Upper lobe of left lung (tissue), 6 donors: ENCODE measurements around the gene RGS17. TPM values are rescaled to one million over a fixed set of nuclear protein-coding genes. Genes with fewer than 3 reads are reported as not detected.

Experiments used
- ATAC-seq, 2 donors: fragments of 200-7000 bp; cut with Tn5 transposase; one replicate each; pipeline ENCODE4 v1.9.1; 2022; ENCODE audit warnings: mild to moderate bottlenecking in 2 of 2, moderate library complexity in 2 of 2; ENCODE audit not compliant: low FRiP score in 2 of 2
- DNase-seq, 2 donors: peaks; one replicate each; pipeline ENCODE4 v3.0.0-alpha.2; 2019 to 2020
- H3K27ac ChIP-seq, 4 donors: fragments of 200-600 bp; sonication (generic); one replicate each; pipeline ENCODE4 v1.5.1; 2016 to 2019
- H3K27me3 ChIP-seq, 4 donors: fragments of 200-600 bp; sonication (generic); one replicate each; pipeline ENCODE4 v1.5.1; 2017 to 2019
- H3K36me3 ChIP-seq, 4 donors: fragments of 200-600 bp; sonication (generic); one replicate each; pipeline ENCODE4 v1.5.1; 2016 to 2019
- H3K4me1 ChIP-seq, 4 donors: fragments of 200-600 bp; sonication (generic); one replicate each; pipeline ENCODE4 v1.5.1; 2018 to 2019
- H3K4me3 ChIP-seq, 4 donors: fragments of 200-600 bp; sonication (generic); one replicate each; pipeline ENCODE4 v1.5.1; 2017 to 2019; ENCODE audit warnings: mild to moderate bottlenecking in 2 of 4, moderate library complexity in 1 of 4
- H3K9me3 ChIP-seq, 4 donors: fragments of 200-600 bp; sonication (generic); one replicate each; pipeline ENCODE4 v1.5.1; 2018 to 2019
- CTCF ChIP-seq, 6 experiments: fragments of 450-650 bp in 4 of 6; fragments of 200-600 bp in 2 of 6; sonication (generic) in 2 of 6; IDR thresholded peaks; one replicate each; pipeline ENCODE4 v1.5.1; 2016 to 2019; ENCODE audit warnings: antibody characterized with exemption in 6 of 6
- EP300 ChIP-seq, 4 donors: sonication (generic); formaldehyde crosslinking; IDR thresholded peaks; one replicate each; pipeline ENCODE4 v1.5.1; 2017; ENCODE audit warnings: antibody characterized with exemption in 4 of 4, control low read depth in 2 of 4
- POLR2A ChIP-seq, 4 donors: fragments of 450-650 bp; IDR thresholded peaks; one replicate each; pipeline ENCODE4 v1.5.1; 2016 to 2017; ENCODE audit warnings: antibody characterized with exemption in 4 of 4, mild to moderate bottlenecking in 2 of 4
- POLR2AphosphoS5 ChIP-seq, 2 donors: sonication (generic); formaldehyde crosslinking; IDR thresholded peaks; one replicate each; pipeline ENCODE4 v1.5.1; 2017; ENCODE audit warnings: antibody characterized with exemption in 2 of 2
- WGBS, 2 donors: methylation state at CpG; one replicate each; pipeline ENCODE4 v1.1.5; 2017 to 2018; 5-methylcytosine and 5-hydroxymethylcytosine counted together
- total RNA-seq, 6 donors: library from RNA; depleted of rRNA in 4 of 6; stranded (reverse); fragments of >200 nt in 4 of 6; gene quantifications; one replicate each; pipeline versions ENCODE4 v1.1.0 to v1.2.1, GENCODE V29; 2016 to 2021
- donor health status: DM: no; HTN: no; CAD: no; lungs with moderate emphysema.
- donor health status: DM: no; HTN: yes; CAD: no; lungs with severe emphysema.

Gene RGS17
- total RNA-seq, 6 donors from 2014 or later = 0.15 to 0.49 (median 0.28) TPM; not detected in 2

GRCh38 chr6:153069897-153070296 lies 61.2 kb downstream of the RGS17 start:
- Histone ChIP-seq H3K27ac (no peak overlapping the region), H3K27me3 (no peaks in the 10 kb centered on the region), H3K9me3 (no peaks in the 10 kb centered on the region), H3K4me3 (no peak overlapping the region), H3K36me3 (no peaks in the 10 kb centered on the region), H3K4me1 (no peaks in the 10 kb centered on the region)
- TF ChIP-seq POLR2A (IDR thresholded peaks at IDR 0.05) = no peak
- TF ChIP-seq POLR2AphosphoS5 (IDR thresholded peaks at IDR 0.05) = no peak
- no peak for TF ChIP-seq EP300 (IDR thresholded peaks at IDR 0.05)
- no peak for TF ChIP-seq CTCF (IDR thresholded peaks at IDR 0.05)
- ATAC-seq = no peak
- no peak for DNase-seq

- H3K27ac ChIP-seq = no peak overlapping the region
- H3K27me3 ChIP-seq = no peaks in the 10 kb centered on the region
- peaks cover 0 to 6% (median 0%) of the 10 kb centered on the region in 4 donors for H3K9me3 ChIP-seq
- DNase-seq (no peak), ATAC-seq (no peak)
- H3K36me3 ChIP-seq = no peaks in the 10 kb centered on the region
- TF ChIP-seq POLR2A (IDR thresholded peaks at IDR 0.05) (no peak), POLR2AphosphoS5 (IDR thresholded peaks at IDR 0.05) (no peak), EP300 (IDR thresholded peaks at IDR 0.05) (no peak), CTCF (IDR thresholded peaks at IDR 0.05) (no peak)
- H3K4me3 ChIP-seq = no peak overlapping the region
- no peaks in the 10 kb centered on the region for H3K4me1 ChIP-seq
Measured at GRCh38 chr6:153065222-153065621, 65.9 kb downstream of the RGS17 start.

- no peak for TF ChIP-seq CTCF (IDR thresholded peaks at IDR 0.05)
- no peak for TF ChIP-seq POLR2AphosphoS5 (IDR thresholded peaks at IDR 0.05)
- no peak for TF ChIP-seq POLR2A (IDR thresholded peaks at IDR 0.05)
- TF ChIP-seq EP300 (IDR thresholded peaks at IDR 0.05) = no peak
- Histone ChIP-seq H3K4me3 (no peak overlapping the region), H3K27me3 (no peaks in the 10 kb centered on the region), H3K4me1 (no peaks in the 10 kb centered on the region), H3K27ac (no peak overlapping the region), H3K36me3 (no peaks in the 10 kb centered on the region), H3K9me3 (peaks cover 0 to 6% (median 0%) of the 10 kb centered on the region in 4 donors)
- DNase-seq = no peak
- no peak for ATAC-seq
Measured at GRCh38 chr6:153063936-153064335, 67.1 kb downstream of the RGS17 start.

GRCh38 chr6:153062516-153062915 lies 68.6 kb downstream of the RGS17 start:
- Histone ChIP-seq H3K27me3 (no peaks in the 10 kb centered on the region), H3K4me3 (no peak overlapping the region), H3K9me3 (peaks cover 0 to 6% (median 0%) of the 10 kb centered on the region in 4 donors), H3K36me3 (no peaks in the 10 kb centered on the region), H3K27ac (no peak overlapping the region), H3K4me1 (no peaks in the 10 kb centered on the region)
- ATAC-seq = no peak
- DNase-seq = no peak
- TF ChIP-seq POLR2A (IDR thresholded peaks at IDR 0.05) = no peak
- 96 to 100% methylated on average over 2 of the region's 2 CpGs for WGBS, 2 donors

- 90 to 93% methylated on average over 1 of the region's 1 CpG for WGBS, 2 donors
- ATAC-seq (no peak), DNase-seq (no peak)
- H3K4me3 ChIP-seq = no peak overlapping the region
- no peaks in the 10 kb centered on the region for H3K36me3 ChIP-seq
- peaks cover 0 to 6% (median 0%) of the 10 kb centered on the region in 4 donors for H3K9me3 ChIP-seq
- TF ChIP-seq CTCF (IDR thresholded peaks at IDR 0.05) = no peak
- TF ChIP-seq POLR2AphosphoS5 (IDR thresholded peaks at IDR 0.05) = no peak
- no peak for TF ChIP-seq POLR2A (IDR thresholded peaks at IDR 0.05)
- no peaks in the 10 kb centered on the region for H3K27me3 ChIP-seq
- H3K4me1 ChIP-seq = no peaks in the 10 kb centered on the region
- H3K27ac ChIP-seq = no peak overlapping the region
Measured at GRCh38 chr6:153059757-153060156, 71.3 kb downstream of the RGS17 start.
